HG03469 (cell line): Measurements from ENCODE around the gene SUCNR1.
"Not testable (repeated sequence)": the region's sequence is repeated elsewhere in the genome, so short reads cannot be mapped to it uniquely, and the experiment has no call there.

Source experiments
- ATAC-seq: cut with Tn5 transposase; IDR thresholded peaks from one replicate; pipeline ENCODE4 v1.9.1; 2021; ENCODE audit warnings: mild to moderate bottlenecking, moderate library complexity, moderate number of reproducible peaks; ENCODE audit not compliant: unreplicated experiment

SUCNR1 gene

GRCh38 chr3:151873398-151873797 is at the start of gene SUCNR1:
Gene SUCNR1, plus strand, starts transcription at chr3:151873643. Its CDS starts 6,250 bp downstream, at chr3:151879893.
- ATAC-seq: no peak

DNA sequence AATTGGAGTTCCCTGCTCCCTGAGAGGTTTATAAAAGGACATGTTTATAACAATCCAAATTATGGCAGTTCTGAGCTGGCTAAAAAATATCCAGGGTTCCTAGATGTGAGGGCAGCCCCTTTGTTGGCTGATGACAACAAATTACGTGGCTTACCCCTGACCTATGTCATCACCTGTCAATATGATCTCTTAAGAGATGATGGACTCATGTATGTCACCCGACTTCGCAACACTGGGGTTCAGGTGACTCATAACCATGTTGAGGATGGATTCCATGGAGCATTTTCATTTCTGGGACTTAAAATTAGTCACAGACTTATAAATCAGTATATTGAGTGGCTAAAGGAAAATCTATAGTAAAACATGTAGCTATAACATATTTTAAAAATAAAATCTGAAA is 45.6 kb upstream of the SUCNR1 start:
- ATAC-seq: no peak

GRCh38 chr3:151835751-151836525 is 37.5 kb upstream of the SUCNR1 start:
- ATAC-seq: no peak

GRCh38 chr3:151837057-151837456 is 36.4 kb upstream of the SUCNR1 start:
- ATAC-seq: no peak

DNA sequence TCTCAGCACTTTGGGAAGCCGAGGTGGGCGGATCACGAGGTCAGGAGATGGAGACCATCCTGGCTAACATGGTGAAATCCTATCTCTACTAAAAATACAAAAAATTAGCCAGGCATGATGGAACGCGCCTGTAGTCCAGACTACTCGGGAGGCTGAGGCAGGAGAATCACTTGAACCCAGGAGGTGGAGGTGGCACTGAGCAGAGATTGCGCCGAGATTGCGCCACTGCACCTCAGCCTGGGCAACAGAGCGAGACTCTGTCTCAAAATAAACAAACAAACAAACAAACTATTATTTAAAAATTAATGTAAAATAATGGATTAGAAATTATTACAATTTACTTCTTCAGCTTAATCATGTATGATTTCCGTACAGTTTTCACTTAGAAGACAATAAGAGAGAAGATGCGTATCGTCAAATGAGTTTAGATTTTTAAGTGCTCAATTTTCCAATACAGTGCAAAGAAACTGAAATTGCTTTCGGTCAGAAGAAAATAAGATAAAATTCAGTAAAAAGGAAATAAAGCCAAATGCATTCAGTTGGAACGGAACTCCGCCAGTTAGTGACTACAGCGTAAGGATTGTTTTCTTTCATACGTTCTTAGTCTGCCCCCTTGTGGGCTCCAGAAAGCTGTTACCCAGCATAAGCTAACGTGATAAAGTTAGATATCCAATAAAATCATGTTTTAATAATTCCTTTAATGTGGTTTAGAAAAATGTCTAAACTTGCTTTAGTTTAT is 34.7 kb upstream of the SUCNR1 start:
- peak; percentile 78 for ATAC-seq

GRCh38 chr3:151839313-151839631 is 34.2 kb upstream of the SUCNR1 start:
- no peak for ATAC-seq

- ATAC-seq: no peak
These were observed 31.6 kb upstream of the SUCNR1 start for GRCh38 chr3:151841801-151842200.

- ATAC-seq: no peak
These were observed 30.2 kb upstream of the SUCNR1 start for GRCh38 chr3:151843275-151843674.

DNA sequence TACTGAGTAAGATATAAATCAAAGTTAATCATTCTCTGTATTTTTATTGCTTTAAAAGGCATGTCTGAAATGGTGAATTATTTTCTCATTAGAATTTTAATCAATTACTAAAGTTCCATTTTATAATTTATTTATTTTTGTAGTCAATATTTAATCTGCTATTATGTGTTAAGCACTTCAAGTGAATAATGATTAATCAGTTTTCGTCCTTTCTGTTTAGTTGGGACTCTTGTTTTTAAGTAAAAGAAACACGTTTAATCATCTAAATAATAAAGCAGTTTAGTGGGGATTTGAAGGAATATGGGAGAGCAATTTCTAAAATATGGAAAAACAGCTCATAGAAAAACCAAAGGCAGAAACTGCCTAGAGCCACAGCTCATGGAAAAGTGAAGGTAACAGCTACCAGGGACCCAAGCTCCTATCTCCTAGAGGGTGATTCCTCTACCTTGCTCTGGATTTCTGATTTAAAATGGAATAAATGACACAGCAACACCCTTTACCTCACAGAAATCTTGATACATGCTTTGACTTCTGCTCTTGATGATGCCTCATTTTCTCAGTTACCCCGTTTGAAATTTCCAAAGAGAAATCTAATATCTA is 28.0 kb upstream of the SUCNR1 start:
- ATAC-seq: no peak

DNA sequence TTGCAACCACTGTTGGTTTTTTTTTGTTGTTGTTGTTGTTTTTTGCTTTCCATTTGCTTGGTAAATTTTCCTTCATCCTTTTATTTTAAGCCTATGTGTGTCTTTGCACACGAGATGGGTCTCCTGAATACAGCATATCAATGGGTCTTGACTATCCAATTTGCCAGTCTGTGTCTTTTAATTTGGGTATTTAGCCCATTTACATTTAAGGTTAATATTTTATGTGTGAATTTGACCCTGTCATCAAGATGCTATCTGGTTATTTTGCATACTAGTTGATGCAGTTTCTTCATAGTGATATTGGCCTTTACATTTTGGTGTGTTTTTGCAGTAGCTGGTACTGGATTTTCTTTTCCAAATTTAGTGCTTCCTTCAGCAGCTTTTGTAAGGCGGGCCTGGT is 23.4 kb upstream of the SUCNR1 start:
- ATAC-seq: not testable (repeated sequence)

DNA sequence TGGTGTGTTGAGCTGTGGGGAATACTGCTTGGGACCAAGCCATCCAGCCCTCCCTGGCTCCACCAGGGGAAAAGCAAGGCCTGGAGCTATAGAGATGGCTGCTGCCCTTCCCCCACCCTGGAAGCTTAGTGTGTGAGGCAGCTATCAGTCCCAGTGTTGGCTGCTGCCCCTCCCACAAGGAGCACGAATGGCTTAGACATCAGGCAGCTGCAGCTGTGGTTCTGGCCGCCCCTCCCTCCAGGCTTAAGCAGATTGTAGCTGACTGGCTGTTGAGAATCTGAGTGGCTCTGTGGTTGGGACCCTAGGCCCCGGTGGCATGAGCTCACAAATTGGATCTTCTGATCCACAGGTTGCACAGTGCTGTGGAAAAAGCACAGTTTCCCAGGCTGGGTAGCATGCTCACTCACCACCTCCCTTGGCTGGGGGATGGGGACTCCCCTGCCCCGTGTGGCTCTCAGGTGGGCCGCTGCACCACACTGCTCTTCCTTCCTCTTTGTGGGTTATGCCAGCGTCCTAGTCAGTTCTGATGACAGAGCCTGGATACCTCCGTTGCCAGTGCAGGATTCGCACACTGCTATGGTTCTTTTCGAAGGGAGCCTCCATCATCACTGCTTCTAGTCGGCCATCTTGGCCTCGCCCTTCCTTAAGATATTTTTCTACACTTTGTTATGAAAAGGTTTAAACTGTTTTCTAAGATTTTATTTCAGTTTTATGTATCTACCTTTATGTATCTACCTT is 21.2 kb upstream of the SUCNR1 start:
- no peak for ATAC-seq

DNA sequence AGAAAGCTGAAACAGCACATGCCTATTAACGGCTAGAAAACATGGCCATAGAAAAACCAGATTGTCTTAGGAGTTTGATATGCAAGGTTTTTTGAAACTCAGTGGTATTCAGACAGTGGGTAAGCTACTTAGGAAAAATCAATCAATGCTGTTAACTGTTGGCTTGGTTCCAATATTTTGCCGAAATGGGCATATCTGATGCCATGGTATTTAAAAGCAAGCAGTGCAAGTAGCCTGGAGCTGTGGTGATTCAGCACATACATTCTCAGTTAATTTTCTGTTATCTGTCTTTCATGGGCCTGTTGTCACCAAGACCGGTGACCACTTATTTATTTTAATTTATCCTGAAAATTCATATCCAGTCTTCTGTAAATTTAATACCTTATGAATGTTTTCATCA is 17.3 kb upstream of the SUCNR1 start:
- ATAC-seq: no peak

- ATAC-seq: no peak
These were observed 16.8 kb upstream of the SUCNR1 start for GRCh38 chr3:151856641-151857040.

DNA sequence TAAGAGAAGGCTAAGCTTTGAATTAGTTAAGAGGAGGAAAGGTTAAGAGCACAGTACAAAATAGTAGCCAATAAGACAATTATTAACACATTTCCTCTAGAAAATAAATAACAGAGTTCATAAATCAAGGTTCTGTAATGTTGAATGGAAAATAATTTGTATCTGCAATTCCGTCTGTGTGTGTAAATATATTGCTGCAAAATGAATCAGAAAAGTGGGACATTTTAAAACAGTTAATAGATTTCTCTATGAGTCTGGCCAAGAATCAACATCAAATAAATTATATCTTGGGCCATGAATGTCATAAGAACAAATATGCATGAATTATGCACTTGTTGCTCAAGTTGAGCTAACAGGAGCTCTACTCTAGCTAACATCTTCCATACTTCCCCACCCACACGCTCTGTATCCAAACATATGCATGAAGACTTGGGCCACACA is 14.2 kb upstream of the SUCNR1 start:
- ATAC-seq: no peak

DNA sequence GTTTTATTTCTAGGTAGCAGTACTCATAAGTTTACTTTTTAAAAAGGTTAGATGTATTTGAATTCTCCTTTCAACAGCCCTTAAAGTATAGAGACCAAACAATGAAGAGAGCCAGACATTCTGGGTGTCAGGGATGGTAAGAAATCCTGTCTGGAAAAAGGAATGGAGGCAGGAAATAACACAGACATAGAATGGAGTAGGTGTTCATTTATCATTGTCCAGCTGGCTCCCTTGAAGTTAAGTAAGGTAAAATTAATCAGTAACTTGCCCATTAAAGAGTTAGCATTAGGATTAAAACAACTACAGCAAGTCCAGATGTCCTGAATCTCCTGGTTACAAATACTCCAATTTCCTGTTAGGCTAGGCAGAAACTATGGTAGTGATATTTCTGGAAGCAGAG is 13.5 kb upstream of the SUCNR1 start:
- no peak for ATAC-seq

DNA sequence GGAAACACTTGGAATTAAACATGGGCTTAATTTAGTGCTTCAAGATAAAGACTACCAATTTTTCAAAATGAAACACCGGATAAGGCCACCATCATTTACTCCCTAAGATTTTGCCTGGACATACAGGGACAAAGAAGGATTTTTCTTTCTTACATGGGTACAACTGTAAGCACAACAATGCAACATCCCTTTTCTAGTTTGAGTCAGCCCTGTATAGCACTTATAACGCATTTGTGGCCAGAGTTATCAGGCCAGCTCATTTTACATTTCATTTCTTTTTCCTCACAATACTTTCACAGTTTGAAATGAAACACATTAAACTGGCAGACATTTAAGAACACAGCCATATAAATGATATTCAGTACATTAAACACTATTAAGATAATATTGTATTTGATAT is 9.8 kb upstream of the SUCNR1 start:
- no peak for ATAC-seq

- no peak for ATAC-seq
These were observed 8.9 kb upstream of the SUCNR1 start for GRCh38 chr3:151864423-151865101.

DNA sequence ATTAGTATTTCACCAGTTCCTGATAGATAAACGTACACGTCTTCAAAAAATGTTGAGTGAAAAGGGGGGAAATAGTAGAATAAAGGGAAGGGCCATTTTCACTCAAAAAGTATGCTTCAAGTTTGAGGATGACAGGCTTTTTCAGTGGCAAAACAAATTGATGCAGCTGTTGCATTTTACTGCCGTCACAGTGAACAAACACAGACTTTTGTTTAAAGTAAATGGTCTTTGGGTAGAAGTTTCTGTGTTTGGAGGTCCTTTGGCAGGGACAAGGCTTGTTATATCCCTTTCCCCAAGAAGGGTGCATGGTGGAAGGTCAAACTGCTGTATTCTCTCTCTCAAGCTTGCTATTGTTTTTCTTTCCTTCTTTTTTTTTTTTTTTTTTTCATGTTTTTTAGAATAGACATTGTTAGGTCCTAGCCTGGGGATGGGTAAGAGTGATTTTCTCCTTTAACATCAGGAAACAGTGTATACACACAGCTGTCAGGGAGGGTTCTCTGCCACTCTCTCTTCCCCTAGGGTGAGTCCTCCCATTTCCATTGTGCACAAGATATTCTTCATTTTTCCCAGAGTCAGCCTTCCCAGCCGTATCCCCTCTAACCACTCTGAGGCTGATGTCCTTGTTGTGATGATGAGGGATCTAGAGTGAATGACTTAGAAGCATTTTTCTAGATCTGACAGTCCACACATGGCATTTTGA is 6.6 kb upstream of the SUCNR1 start:
- ATAC-seq: no peak

DNA sequence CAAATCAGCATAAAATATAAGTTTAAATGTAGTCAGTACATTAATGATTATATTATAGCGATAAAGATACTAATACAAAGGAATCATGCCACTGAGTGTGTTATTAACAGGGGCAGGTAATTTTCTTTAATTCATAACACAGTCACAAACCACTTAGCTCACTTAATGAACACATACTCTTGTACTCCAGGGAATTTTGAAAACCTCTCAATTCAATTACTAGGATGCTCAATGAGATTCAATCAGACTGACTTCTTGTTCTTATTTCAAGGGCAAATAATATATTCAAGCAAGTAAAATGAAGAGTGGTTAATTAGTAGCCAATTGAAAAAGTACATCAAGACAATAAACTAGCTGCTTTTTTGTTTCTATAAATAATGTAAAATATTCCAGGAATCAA is 5.8 kb upstream of the SUCNR1 start:
- no peak for ATAC-seq

DNA sequence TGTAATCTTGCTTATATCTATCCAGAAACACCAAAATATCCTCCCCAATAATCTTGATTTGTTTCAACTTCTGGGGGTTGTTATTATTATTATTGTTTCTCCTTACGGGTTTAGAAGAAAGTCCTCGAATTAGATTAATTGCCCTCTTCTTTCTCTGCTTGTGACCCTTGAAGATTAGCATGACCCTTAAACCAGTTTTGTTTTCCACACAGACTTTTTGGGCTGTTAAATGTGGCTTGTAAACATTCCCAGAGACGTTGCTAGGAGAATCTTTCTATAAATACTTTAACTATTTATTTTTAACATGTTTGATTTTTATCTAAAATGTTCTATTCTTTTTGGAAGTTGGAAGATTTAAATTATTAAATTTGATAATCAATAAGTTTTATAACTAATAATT is 4.3 kb upstream of the SUCNR1 start:
- ATAC-seq: no peak
